ENCODE data around the gene TMEM14A. TPM values are rescaled to one million over a fixed set of nuclear protein-coding genes. Genes with fewer than 3 reads are reported as not detected.

The TMEM14A gene
- total and polyA plus RNA-seq, 9 of the 15 experiments (the other 6 are each of a cell fraction or from before 2014, with no cell fraction given): 3.5 to 43.3 (median 8.5) TPM

DNA sequence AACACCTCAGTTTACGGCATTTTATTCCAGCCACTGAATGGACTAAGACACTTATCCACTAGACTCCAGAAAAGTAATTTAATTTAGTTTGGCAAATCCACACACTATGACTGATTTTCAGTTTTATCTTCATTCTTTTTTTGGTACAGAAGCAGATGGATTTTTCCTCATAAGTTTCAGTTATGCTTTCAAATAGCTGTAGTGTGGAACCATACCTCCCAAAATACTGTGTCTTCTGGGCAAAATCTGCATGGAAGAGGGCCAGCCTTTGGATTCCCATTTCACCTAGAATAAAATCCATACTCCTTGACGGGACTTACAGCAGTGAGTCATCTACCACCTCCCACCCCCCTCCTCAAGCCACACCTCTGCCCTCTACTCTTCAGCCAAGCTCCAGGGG is 49.4 kb downstream of the TMEM14A start:
- Histone ChIP-seq H3K27me3 (ENCODE audit: control insufficient read depth in 2 of 2, insufficient read depth in 2 of 2, low read length in 2 of 2) (no peaks in the 10 kb centered on the region), H3K4me2 (ENCODE audit: insufficient read depth, low read length) (no peak overlapping the region), H2AFZ (ENCODE audit: low read depth, low read length) (0 out of 2 replicates have a peak overlapping the region, but pooled peaks have one; percentile 33), H3K27ac (ENCODE audit: extremely low read depth, low read depth, low read length) (no peak overlapping the region), H3K9me1 (ENCODE audit: control insufficient read depth, insufficient read depth, low read length) (no peaks in the 10 kb centered on the region), H4K20me1 (replicated peaks; ENCODE audit: control insufficient read depth, insufficient read depth, low read length) (no peaks in the 10 kb centered on the region), H3K79me2 (ENCODE audit: control insufficient read depth, insufficient read depth, low read length) (no peaks in the 10 kb centered on the region), H3K9me3 (replicated peaks; ENCODE audit: control insufficient read depth, insufficient read depth, low read depth, low read length) (no peaks in the 10 kb centered on the region), H3K36me3 (ENCODE audit: control insufficient read depth, insufficient read depth, low read length) (no peaks in the 10 kb centered on the region), H3K9ac (ENCODE audit: insufficient read depth in 1 of 2, low read depth in 2 of 2, low read length in 2 of 2) (no peak overlapping the region), H3K4me3 (no peak overlapping the region), H3K4me1 (replicated peaks in 1 of 2; ENCODE audit: control insufficient read depth in 2 of 2, insufficient read depth in 2 of 2, low read length in 2 of 2) (peaks cover 9 to 12% of the 10 kb centered on the region in 2 experiments; a peak in 4 of 5 replicates)
- no peak for ATAC-seq
- in situ Hi-C loops (cut with MboI): loop anchor here (10.0 kb wide), 1 partner anchor 334 kb away; no protein-coding TSS in a partner anchor
- CTCF ChIA-PET (ENCODE audit: low intra/inter-chr PET ratio): no interaction called here
- FAIRE-seq: no peak
- intact Hi-C loops (cut with micrococcal nuclease): loop anchor here (10.0 kb wide), 1 partner anchor 274 kb away; the partner anchor contains the start of gene GSTA4
- POLR2A ChIA-PET: no interaction called here
- WGBS (ENCODE audit: insufficient coverage, low coverage, missing lambda C conversion rate): 30% methylated on average over 2 of the region's 2 CpGs
- DNase-seq (ENCODE audit: extremely low read depth in 1 of 4, low spot score in 3 of 4): no peak
- TF ChIP-seq SMAD3 (CRISPR knock-in tag; conservative IDR thresholded peaks at IDR 0.05) (no peak), ZNF217 (CRISPR knock-in tag; IDR thresholded peaks at IDR 0.05) (no peak), NFIX (CRISPR knock-in tag; IDR thresholded peaks at IDR 0.05; ENCODE audit: low read depth) (no peak), ZNF274 (IDR thresholded peaks at IDR 0.05; ENCODE audit: borderline replicate concordance, low read depth, low read length) (no peak), TEAD2 (tag; IDR thresholded peaks at IDR 0.05) (no peak), HMGN3 (IDR thresholded peaks at IDR 0.05; ENCODE audit: borderline replicate concordance, extremely low read depth, insufficient read length, low read depth, low read length) (no peak), ZNF224 (CRISPR knock-in tag; IDR thresholded peaks at IDR 0.05) (no peak), CREB1 (IDR thresholded peaks at IDR 0.05) (no peak), CREB1 (CRISPR knock-in tag; IDR thresholded peaks at IDR 0.05) (no peak), CHD1 (IDR thresholded peaks at IDR 0.05; ENCODE audit: low read length) (no peak), FUS (optimal IDR thresholded peaks at IDR 0.05; ENCODE audit: low read depth, low read length) (no peak), CBX5 (IDR thresholded peaks at IDR 0.05; ENCODE audit: borderline replicate concordance, low read depth) (no peak)
- TF ChIP-seq, protein P1, sequence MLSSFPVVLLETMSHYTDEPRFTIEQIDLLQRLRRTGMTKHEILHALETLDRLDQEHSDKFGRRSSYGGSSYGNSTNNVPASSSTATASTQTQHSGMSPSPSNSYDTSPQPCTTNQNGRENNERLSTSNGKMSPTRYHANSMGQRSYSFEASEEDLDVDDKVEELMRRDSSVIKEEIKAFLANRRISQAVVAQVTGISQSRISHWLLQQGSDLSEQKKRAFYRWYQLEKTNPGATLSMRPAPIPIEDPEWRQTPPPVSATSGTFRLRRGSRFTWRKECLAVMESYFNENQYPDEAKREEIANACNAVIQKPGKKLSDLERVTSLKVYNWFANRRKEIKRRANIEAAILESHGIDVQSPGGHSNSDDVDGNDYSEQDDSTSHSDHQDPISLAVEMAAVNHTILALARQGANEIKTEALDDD (IDR thresholded peaks at IDR 0.05): no peak
- TF ChIP-seq, protein P2, sequence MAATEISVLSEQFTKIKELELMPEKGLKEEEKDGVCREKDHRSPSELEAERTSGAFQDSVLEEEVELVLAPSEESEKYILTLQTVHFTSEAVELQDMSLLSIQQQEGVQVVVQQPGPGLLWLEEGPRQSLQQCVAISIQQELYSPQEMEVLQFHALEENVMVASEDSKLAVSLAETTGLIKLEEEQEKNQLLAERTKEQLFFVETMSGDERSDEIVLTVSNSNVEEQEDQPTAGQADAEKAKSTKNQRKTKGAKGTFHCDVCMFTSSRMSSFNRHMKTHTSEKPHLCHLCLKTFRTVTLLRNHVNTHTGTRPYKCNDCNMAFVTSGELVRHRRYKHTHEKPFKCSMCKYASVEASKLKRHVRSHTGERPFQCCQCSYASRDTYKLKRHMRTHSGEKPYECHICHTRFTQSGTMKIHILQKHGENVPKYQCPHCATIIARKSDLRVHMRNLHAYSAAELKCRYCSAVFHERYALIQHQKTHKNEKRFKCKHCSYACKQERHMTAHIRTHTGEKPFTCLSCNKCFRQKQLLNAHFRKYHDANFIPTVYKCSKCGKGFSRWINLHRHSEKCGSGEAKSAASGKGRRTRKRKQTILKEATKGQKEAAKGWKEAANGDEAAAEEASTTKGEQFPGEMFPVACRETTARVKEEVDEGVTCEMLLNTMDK (IDR thresholded peaks at IDR 0.05; ENCODE audit: borderline replicate concordance, insufficient read depth, low read depth, low read length, poor library complexity, severe bottlenecking): no peak
- TF ChIP-seq, protein P3, sequence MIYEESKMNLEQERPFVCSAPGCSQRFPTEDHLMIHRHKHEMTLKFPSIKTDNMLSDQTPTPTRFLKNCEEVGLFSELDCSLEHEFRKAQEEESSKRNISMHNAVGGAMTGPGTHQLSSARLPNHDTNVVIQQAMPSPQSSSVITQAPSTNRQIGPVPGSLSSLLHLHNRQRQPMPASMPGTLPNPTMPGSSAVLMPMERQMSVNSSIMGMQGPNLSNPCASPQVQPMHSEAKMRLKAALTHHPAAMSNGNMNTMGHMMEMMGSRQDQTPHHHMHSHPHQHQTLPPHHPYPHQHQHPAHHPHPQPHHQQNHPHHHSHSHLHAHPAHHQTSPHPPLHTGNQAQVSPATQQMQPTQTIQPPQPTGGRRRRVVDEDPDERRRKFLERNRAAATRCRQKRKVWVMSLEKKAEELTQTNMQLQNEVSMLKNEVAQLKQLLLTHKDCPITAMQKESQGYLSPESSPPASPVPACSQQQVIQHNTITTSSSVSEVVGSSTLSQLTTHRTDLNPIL (CRISPR knock-in tag; IDR thresholded peaks at IDR 0.05): no peak
- TF ChIP-seq, protein P4, sequence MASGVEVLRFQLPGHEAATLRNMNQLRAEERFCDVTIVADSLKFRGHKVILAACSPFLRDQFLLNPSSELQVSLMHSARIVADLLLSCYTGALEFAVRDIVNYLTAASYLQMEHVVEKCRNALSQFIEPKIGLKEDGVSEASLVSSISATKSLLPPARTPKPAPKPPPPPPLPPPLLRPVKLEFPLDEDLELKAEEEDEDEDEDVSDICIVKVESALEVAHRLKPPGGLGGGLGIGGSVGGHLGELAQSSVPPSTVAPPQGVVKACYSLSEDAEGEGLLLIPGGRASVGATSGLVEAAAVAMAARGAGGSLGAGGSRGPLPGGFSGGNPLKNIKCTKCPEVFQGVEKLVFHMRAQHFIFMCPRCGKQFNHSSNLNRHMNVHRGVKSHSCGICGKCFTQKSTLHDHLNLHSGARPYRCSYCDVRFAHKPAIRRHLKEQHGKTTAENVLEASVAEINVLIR (CRISPR knock-in tag; IDR thresholded peaks at IDR 0.05): no peak
- TF ChIP-seq, protein P5, sequence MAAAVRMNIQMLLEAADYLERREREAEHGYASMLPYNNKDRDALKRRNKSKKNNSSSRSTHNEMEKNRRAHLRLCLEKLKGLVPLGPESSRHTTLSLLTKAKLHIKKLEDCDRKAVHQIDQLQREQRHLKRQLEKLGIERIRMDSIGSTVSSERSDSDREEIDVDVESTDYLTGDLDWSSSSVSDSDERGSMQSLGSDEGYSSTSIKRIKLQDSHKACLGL (CRISPR knock-in tag; IDR thresholded peaks at IDR 0.05; ENCODE audit: borderline replicate concordance, poor library complexity, severe bottlenecking): no peak
- no TSS peak for BruUV-seq (replicated peaks)

Measured in K562 (cell line).